Pulmonary artery endothelial cell (primary cell): ENCODE measurements around the gene ENTPD3. TPM values are rescaled to one million over a fixed set of nuclear protein-coding genes. Genes with fewer than 3 reads are reported as not detected.
A peak's percentile ranks its signal among the peaks of the same experiment; 100 is the strongest.
"Not testable (repeated sequence)": the region's sequence is repeated elsewhere in the genome, so short reads cannot be mapped to it uniquely, and the experiment has no call there.

ENCODE experiments used
- DNase-seq: peaks from one replicate; pipeline ENCODE4 v3.0.0-alpha.2; 2011; ENCODE audit warnings: low read depth, low spot score
- total RNA-seq: library from RNA; depleted of rRNA; stranded (reverse); fragments of >200 nt; gene quantifications from 2 replicates; pipeline ENCODE4 v1.2.3, GENCODE V29; 2014

The ENTPD3 gene
- total RNA-seq, 1 donor from 2014 or later = not detected

GRCh38 chr3:40460481-40460880 is 73.5 kb downstream of the ENTPD3 start:
- not testable (repeated sequence) for DNase-seq

- no peak for DNase-seq
Observed at GRCh38 chr3:40461161-40461560, 74.2 kb downstream of the ENTPD3 start.

- not testable (repeated sequence) for DNase-seq
Observed at GRCh38 chr3:40462838-40463237, 75.9 kb downstream of the ENTPD3 start.

GRCh38 chr3:40463579-40463978 is 76.6 kb downstream of the ENTPD3 start:
- no peak for DNase-seq

DNA sequence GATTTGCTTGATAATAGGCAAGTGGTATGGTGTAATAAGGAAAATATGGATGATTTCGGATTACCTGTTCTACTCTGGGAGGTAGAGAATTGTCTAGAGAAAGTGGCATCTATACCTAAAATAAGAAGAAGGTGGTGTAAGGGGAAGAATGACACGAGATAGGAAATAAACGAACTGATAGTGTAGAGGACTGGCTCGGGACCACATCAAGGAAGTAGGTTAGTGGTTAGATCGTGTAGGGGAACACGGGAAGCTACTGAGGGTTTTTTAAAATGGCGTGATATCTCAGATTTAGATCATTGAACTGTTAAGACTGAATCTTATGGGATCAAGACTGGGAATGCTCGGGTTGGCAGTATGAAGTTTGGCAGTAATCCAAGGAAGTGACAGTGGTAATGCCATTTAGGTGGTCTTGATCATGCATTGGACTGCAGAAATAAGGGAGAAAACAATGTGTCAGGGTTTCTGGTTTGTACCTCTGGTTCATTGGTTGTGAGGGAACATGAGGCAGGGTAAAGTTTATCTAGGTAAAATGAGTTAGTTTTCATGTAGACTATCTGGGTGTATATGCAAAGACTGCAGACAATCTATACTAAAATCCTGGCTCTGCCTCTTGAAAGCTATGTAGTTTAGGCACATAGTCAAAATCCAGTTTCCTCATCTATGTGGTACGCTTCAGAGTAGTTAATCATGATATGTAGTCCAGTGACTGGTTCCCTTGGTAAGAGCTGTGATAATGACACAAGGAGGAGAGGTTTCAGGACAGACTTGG is 77.5 kb downstream of the ENTPD3 start:
- DNase-seq = no peak

DNA sequence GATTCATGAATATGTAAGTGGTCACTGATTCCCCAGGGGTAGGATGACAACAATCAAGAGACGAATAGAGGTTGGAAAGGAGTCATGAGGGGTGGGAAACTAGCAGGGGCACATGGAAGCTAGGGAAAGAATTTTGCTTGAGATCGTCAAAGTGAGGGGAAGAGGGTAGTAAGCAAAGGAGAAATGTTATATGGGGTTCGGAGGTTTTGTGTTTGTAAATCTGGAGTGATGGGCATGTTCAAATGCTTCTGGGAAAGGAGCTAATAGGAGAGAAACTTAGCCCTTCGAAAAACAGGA is 78.1 kb downstream of the ENTPD3 start:
- DNase-seq = no peak

GRCh38 chr3:40465456-40465855 is 78.5 kb downstream of the ENTPD3 start:
- DNase-seq = no peak

DNA sequence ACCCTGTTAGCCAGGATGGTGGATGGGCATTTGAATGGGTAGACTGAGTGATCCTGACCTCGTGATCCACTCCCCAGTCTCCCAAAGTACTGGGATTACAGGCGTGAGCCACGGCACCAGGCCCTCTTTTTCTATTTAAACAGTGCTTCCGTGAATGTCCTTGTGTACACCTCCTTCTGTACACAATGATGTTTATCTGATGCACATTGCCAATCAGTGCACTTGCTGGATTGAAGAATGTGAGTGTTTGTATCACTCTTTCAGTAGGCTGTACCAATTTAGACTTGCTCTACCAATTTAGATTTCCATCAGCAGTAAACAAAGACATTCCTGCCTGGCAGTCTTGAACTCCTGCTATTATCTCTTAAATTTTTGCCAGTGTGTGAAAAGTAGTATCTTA is 81.0 kb downstream of the ENTPD3 start:
- no peak for DNase-seq

DNA sequence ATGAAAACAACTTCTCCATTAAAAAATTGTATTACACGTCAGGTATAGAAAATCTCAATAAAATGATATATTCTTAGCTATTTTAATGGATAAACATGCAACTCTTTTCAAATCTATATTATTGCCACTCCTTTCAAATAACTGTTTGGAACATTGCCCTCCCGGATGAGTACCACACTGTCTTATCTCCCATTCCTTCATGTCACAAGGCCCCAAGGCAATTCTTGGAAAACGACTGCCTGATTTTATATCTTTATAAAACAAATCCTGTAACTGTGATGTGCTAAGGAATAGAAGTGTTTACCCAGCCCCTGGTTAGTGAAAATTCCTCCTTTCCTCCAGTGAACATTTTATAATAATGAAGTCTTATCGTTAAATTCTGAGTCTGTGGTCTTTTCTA is 83.7 kb downstream of the ENTPD3 start:
- DNase-seq = no peak

- DNase-seq = peak; percentile 35
Observed at GRCh38 chr3:40476478-40477470, 89.8 kb downstream of the ENTPD3 start, which contains the start of gene ZNF619. ZNF619 (plus strand) TSS chr3:40477122; CDS start chr3:40477980, 858 bp downstream.

GRCh38 chr3:40477666-40478065 is 90.7 kb downstream of the ENTPD3 start:
- no peak for DNase-seq

Other genes with a start within 250 kb of the ENTPD3 start
- 12.0 and 19.4 TPM in 2 replicates for gene EIF1B, start 77.5 kb upstream of the ENTPD3 start, total RNA-seq
- 779 and 833 TPM in 2 replicates for gene RPL14, start 70.2 kb downstream of the ENTPD3 start, total RNA-seq
- gene ZNF619, start 89.9 kb downstream of the ENTPD3 start, total RNA-seq = 6.7 and 7.7 TPM in 2 replicates
- 4.4 and 6.6 TPM in 2 replicates for gene ZNF620, start 118.9 kb downstream of the ENTPD3 start, total RNA-seq
- gene ZNF621, start 137.8 kb downstream of the ENTPD3 start, total RNA-seq = 8.8 and 9.6 TPM in 2 replicates